Peyer's patch (tissue), 4 donors: Measurements from ENCODE around the gene HSD3B2.

Source experiments
- POLR2A ChIP-seq, 2 donors: fragments of 450-650 bp; IDR thresholded peaks; one replicate each; pipeline ENCODE4 v1.5.1; 2017; ENCODE audit warnings: antibody characterized with exemption in 2 of 2, mild to moderate bottlenecking in 2 of 2, moderate library complexity in 2 of 2
- TF ChIP-seq, protein P1 (sequence below), 6 experiments: fragments of 450-650 bp in 4 of 6; fragments of 200-600 bp in 2 of 6; sonication (generic) in 1 of 6; IDR thresholded peaks; one replicate each; pipeline ENCODE4 v1.5.1; 2017 to 2019; ENCODE audit warnings: antibody characterized with exemption in 6 of 6, mild to moderate bottlenecking in 3 of 6, moderate library complexity in 1 of 6

DNA sequence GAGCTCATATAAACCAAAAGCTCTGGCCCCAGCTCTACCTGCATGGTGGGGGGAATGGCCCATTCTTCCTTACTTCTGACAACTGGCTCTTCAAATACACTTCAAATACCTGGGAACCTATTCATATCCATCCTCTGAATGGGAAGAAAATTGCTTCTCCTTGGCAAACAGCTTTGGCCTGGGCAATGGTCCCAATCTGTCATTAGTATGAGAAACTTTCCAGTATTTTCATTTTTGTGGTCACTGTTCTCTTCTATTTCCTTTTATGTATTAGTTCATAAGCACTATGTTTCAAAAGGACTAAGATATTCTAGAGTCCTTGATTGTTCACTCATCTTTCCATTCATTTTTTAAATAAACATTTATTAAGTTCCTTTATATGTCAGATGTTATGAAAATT lies 5.2 kb upstream of the HSD3B2 start:
- TF ChIP-seq, protein P1, sequence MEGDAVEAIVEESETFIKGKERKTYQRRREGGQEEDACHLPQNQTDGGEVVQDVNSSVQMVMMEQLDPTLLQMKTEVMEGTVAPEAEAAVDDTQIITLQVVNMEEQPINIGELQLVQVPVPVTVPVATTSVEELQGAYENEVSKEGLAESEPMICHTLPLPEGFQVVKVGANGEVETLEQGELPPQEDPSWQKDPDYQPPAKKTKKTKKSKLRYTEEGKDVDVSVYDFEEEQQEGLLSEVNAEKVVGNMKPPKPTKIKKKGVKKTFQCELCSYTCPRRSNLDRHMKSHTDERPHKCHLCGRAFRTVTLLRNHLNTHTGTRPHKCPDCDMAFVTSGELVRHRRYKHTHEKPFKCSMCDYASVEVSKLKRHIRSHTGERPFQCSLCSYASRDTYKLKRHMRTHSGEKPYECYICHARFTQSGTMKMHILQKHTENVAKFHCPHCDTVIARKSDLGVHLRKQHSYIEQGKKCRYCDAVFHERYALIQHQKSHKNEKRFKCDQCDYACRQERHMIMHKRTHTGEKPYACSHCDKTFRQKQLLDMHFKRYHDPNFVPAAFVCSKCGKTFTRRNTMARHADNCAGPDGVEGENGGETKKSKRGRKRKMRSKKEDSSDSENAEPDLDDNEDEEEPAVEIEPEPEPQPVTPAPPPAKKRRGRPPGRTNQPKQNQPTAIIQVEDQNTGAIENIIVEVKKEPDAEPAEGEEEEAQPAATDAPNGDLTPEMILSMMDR (IDR thresholded peaks at IDR 0.05): no peak
- TF ChIP-seq POLR2A (IDR thresholded peaks at IDR 0.05): no peak
